Measurements from ENCODE around the gene OGDH.
A peak's percentile ranks its signal among the peaks of the same experiment; 100 is the strongest.

The OGDH gene

GRCh38 chr7:44752822-44753221 is 146.4 kb downstream of the OGDH start:
- Histone ChIP-seq H4K8ac (ENCODE audit: low read depth, low read length) (no peak overlapping the region), H3K23ac (ENCODE audit: low read depth, low read length, poor library complexity) (no peak overlapping the region), H2BK15ac (ENCODE audit: low read length) (no peak overlapping the region), H2BK12ac (ENCODE audit: low read length) (no peak overlapping the region), H3K4me2 (ENCODE audit: insufficient read depth, low read length, poor library complexity, severe bottlenecking) (no peak overlapping the region), H2BK5ac (ENCODE audit: low read length) (no peak overlapping the region), H3K4ac (ENCODE audit: low read length) (no peak overlapping the region), H3K36me3 (replicated peaks in 1 of 2; ENCODE audit: control insufficient read depth in 2 of 2, insufficient read depth in 2 of 2, low read length in 2 of 2) (peaks cover 14 to 36% of the 10 kb centered on the region in 2 donors), H3K4me3 (ENCODE audit: low read length in 2 of 2) (no peak overlapping the region), H2AFZ (ENCODE audit: low read length) (no peak overlapping the region), H3K4me1 (ENCODE audit: control insufficient read depth in 2 of 2, insufficient read depth in 1 of 2, low read depth in 1 of 2, low read length in 2 of 2) (peaks cover 10 to 17% of the 10 kb centered on the region in 2 donors), H3K27me3 (ENCODE audit: control insufficient read depth in 3 of 3, insufficient read depth in 3 of 3, low read depth in 1 of 3, low read length in 3 of 3) (no peaks in the 10 kb centered on the region), H3K79me1 (ENCODE audit: low read depth, low read length) (peaks cover 13% of the 10 kb centered on the region), H2BK120ac (ENCODE audit: low read depth, low read length) (no peak overlapping the region), H4K91ac (ENCODE audit: low read depth, low read length, poor library complexity) (no peak overlapping the region), H3K27ac (replicated peaks; ENCODE audit: low read length) (no peak overlapping the region), H3K18ac (ENCODE audit: low read length) (no peak overlapping the region), H3K9ac (ENCODE audit: low read depth, low read length, poor library complexity) (no peak overlapping the region), H3K14ac (ENCODE audit: low read length) (no peak overlapping the region), H3K9me3 (replicated peaks in 1 of 2; ENCODE audit: control insufficient read depth in 2 of 2, insufficient read depth in 1 of 2, low read depth in 1 of 2, low read length in 2 of 2) (no peaks in the 10 kb centered on the region), H2AK5ac (ENCODE audit: low read depth, low read length) (no peak overlapping the region)
- WGBS, 2 donors (ENCODE audit: extremely low coverage in 2 of 2, insufficient read length in 2 of 2, insufficient replicate concordance in 1 of 2) = no CpG with 5 or more reads among the region's 2 CpGs
- DNase-seq (ENCODE audit: low spot score) = no peak

- no CpG with 5 or more reads among the region's 11 CpGs for WGBS, 2 donors (ENCODE audit: extremely low coverage in 2 of 2, insufficient read length in 2 of 2, insufficient replicate concordance in 1 of 2)
- Histone ChIP-seq H2BK12ac (ENCODE audit: low read length) (peak overlapping the region; percentile 63), H3K4me1 (ENCODE audit: control insufficient read depth in 2 of 2, insufficient read depth in 1 of 2, low read depth in 1 of 2, low read length in 2 of 2) (peaks cover 5 to 10% of the 10 kb centered on the region in 2 donors), H2AK5ac (ENCODE audit: low read depth, low read length) (peak overlapping the region; percentile 61), H3K9ac (ENCODE audit: low read depth, low read length, poor library complexity) (no peak overlapping the region), H3K36me3 (replicated peaks in 1 of 2; ENCODE audit: control insufficient read depth in 2 of 2, insufficient read depth in 2 of 2, low read length in 2 of 2) (peaks cover 24 to 48% of the 10 kb centered on the region in 2 donors), H3K79me1 (ENCODE audit: low read depth, low read length) (peaks cover 7% of the 10 kb centered on the region), H3K14ac (ENCODE audit: low read length) (no peak overlapping the region), H3K4me2 (ENCODE audit: insufficient read depth, low read length, poor library complexity, severe bottlenecking) (no peak overlapping the region), H3K9me3 (replicated peaks in 1 of 2; ENCODE audit: control insufficient read depth in 2 of 2, insufficient read depth in 1 of 2, low read depth in 1 of 2, low read length in 2 of 2) (no peaks in the 10 kb centered on the region), H3K18ac (ENCODE audit: low read length) (peak overlapping the region; percentile 28), H2AFZ (ENCODE audit: low read length) (no peak overlapping the region), H4K8ac (ENCODE audit: low read depth, low read length) (peak overlapping the region; percentile 23), H3K23ac (ENCODE audit: low read depth, low read length, poor library complexity) (peak overlapping the region; percentile 87), H3K4ac (ENCODE audit: low read length) (peak overlapping the region; percentile 72), H2BK15ac (ENCODE audit: low read length) (peak overlapping the region; percentile 26), H4K91ac (ENCODE audit: low read depth, low read length, poor library complexity) (no peak overlapping the region), H2BK120ac (ENCODE audit: low read depth, low read length) (peak overlapping the region; percentile 83), H3K4me3 (ENCODE audit: low read length in 2 of 2) (no peak overlapping the region), H3K27ac (replicated peaks; ENCODE audit: low read length) (no peak overlapping the region), H2BK5ac (ENCODE audit: low read length) (peak overlapping the region; percentile 89), H3K27me3 (ENCODE audit: control insufficient read depth in 3 of 3, insufficient read depth in 3 of 3, low read depth in 1 of 3, low read length in 3 of 3) (no peaks in the 10 kb centered on the region)
- no peak for DNase-seq (ENCODE audit: low spot score)
These were observed 148.6 kb downstream of the OGDH start for GRCh38 chr7:44754802-44755697.

GRCh38 chr7:44755698-44756627 is 149.5 kb downstream of the OGDH start:
- H3K18ac ChIP-seq (ENCODE audit: low read length) = peak overlapping the region; percentile 28
- no peak overlapping the region for H2BK12ac ChIP-seq (ENCODE audit: low read length)
- peaks cover 3 to 10% of the 10 kb centered on the region in 2 donors for H3K4me1 ChIP-seq (ENCODE audit: control insufficient read depth in 2 of 2, insufficient read depth in 1 of 2, low read depth in 1 of 2, low read length in 2 of 2)
- H3K23ac ChIP-seq (ENCODE audit: low read depth, low read length, poor library complexity) = peak overlapping the region; percentile 55
- no peak overlapping the region for H3K4me2 ChIP-seq (ENCODE audit: insufficient read depth, low read length, poor library complexity, severe bottlenecking)
- no peak overlapping the region for H2AK5ac ChIP-seq (ENCODE audit: low read depth, low read length)
- WGBS, 2 donors (ENCODE audit: extremely low coverage in 2 of 2, insufficient read length in 2 of 2, insufficient replicate concordance in 1 of 2) = no CpG with 5 or more reads among the region's 17 CpGs
- H3K4me3 ChIP-seq (ENCODE audit: low read length in 2 of 2) = no peak overlapping the region
- H3K27ac ChIP-seq (replicated peaks; ENCODE audit: low read length) = no peak overlapping the region
- no peaks in the 10 kb centered on the region for H3K9me3 ChIP-seq (replicated peaks in 1 of 2; ENCODE audit: control insufficient read depth in 2 of 2, insufficient read depth in 1 of 2, low read depth in 1 of 2, low read length in 2 of 2)
- no peak overlapping the region for H3K4ac ChIP-seq (ENCODE audit: low read length)
- no peak overlapping the region for H2AFZ ChIP-seq (ENCODE audit: low read length)
- no peak overlapping the region for H2BK15ac ChIP-seq (ENCODE audit: low read length)
- no peak overlapping the region for H4K91ac ChIP-seq (ENCODE audit: low read depth, low read length, poor library complexity)
- peaks cover 7% of the 10 kb centered on the region for H3K79me1 ChIP-seq (ENCODE audit: low read depth, low read length)
- no peak for DNase-seq (ENCODE audit: low spot score)
- no peaks in the 10 kb centered on the region for H3K27me3 ChIP-seq (ENCODE audit: control insufficient read depth in 3 of 3, insufficient read depth in 3 of 3, low read depth in 1 of 3, low read length in 3 of 3)
- peaks cover 29 to 48% of the 10 kb centered on the region in 2 donors for H3K36me3 ChIP-seq (replicated peaks in 1 of 2; ENCODE audit: control insufficient read depth in 2 of 2, insufficient read depth in 2 of 2, low read length in 2 of 2)
- peak overlapping the region; percentile 89 for H2BK5ac ChIP-seq (ENCODE audit: low read length)
- H2BK120ac ChIP-seq (ENCODE audit: low read depth, low read length) = no peak overlapping the region
- H3K14ac ChIP-seq (ENCODE audit: low read length) = no peak overlapping the region
- H4K8ac ChIP-seq (ENCODE audit: low read depth, low read length) = peak overlapping the region; percentile 23
- no peak overlapping the region for H3K9ac ChIP-seq (ENCODE audit: low read depth, low read length, poor library complexity)
